Peyer's patch (tissue), 4 donors: ENCODE results near the gene KISS1R.

Experiments
- POLR2A ChIP-seq, 2 donors: fragments of 450-650 bp; IDR thresholded peaks; one replicate each; pipeline ENCODE4 v1.5.1; 2017; ENCODE audit warnings: antibody characterized with exemption in 2 of 2, mild to moderate bottlenecking in 2 of 2, moderate library complexity in 2 of 2
- TF ChIP-seq, protein P1 (sequence below), 6 experiments: fragments of 450-650 bp in 4 of 6; fragments of 200-600 bp in 2 of 6; sonication (generic) in 1 of 6; IDR thresholded peaks; one replicate each; pipeline ENCODE4 v1.5.1; 2017 to 2019; ENCODE audit warnings: antibody characterized with exemption in 6 of 6, mild to moderate bottlenecking in 3 of 6, moderate library complexity in 1 of 6

- TF ChIP-seq POLR2A (IDR thresholded peaks at IDR 0.05): no peak
- TF ChIP-seq, protein P1, sequence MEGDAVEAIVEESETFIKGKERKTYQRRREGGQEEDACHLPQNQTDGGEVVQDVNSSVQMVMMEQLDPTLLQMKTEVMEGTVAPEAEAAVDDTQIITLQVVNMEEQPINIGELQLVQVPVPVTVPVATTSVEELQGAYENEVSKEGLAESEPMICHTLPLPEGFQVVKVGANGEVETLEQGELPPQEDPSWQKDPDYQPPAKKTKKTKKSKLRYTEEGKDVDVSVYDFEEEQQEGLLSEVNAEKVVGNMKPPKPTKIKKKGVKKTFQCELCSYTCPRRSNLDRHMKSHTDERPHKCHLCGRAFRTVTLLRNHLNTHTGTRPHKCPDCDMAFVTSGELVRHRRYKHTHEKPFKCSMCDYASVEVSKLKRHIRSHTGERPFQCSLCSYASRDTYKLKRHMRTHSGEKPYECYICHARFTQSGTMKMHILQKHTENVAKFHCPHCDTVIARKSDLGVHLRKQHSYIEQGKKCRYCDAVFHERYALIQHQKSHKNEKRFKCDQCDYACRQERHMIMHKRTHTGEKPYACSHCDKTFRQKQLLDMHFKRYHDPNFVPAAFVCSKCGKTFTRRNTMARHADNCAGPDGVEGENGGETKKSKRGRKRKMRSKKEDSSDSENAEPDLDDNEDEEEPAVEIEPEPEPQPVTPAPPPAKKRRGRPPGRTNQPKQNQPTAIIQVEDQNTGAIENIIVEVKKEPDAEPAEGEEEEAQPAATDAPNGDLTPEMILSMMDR (IDR thresholded peaks at IDR 0.05): no peak
These were observed 25.1 kb downstream of the KISS1R start for GRCh38 chr19:942133-942645.
